ENCODE data around the gene NMNAT3.

DNA sequence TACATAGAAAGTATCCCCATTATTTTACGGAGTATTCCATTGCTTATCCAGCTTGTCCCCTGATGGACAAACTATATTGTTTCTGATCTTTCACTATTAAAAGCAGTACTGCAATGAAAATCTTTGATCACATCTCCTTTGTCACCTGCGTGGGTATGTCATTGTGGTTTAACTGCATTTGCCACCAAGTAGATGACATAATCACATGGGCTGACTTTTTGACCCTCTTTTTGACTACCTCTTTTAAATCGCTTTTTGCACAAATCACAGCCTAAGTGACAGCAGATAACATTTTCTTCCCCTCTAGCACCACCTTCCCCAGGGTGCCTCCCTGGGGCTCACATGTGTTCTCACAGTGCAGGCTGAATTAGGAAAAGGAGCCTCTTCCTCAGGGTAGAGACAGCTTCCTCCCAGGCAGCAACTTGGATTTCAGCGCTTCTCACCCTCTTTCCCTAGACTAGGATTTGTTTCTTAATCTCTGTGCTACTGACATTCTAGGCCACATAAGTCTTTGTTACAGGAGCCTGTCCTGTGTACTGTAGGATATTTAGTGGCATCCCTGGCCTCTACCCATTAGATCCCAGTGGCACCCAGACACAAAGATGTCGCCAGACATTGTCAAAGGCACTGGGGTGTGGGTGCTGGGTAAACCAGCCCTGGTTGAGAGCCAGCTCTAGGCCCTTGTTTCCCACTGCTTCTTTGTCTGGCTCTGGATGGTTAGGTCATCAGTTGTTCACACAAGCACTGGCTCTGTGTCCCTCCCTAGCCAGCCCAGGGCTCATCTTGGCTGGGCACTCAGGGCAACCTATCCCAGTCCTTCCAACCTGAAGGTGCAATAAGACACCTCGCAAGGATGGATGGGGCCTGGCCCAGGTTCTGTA lies 136.9 kb downstream of the NMNAT3 start:
- TF ChIP-seq, protein P1, sequence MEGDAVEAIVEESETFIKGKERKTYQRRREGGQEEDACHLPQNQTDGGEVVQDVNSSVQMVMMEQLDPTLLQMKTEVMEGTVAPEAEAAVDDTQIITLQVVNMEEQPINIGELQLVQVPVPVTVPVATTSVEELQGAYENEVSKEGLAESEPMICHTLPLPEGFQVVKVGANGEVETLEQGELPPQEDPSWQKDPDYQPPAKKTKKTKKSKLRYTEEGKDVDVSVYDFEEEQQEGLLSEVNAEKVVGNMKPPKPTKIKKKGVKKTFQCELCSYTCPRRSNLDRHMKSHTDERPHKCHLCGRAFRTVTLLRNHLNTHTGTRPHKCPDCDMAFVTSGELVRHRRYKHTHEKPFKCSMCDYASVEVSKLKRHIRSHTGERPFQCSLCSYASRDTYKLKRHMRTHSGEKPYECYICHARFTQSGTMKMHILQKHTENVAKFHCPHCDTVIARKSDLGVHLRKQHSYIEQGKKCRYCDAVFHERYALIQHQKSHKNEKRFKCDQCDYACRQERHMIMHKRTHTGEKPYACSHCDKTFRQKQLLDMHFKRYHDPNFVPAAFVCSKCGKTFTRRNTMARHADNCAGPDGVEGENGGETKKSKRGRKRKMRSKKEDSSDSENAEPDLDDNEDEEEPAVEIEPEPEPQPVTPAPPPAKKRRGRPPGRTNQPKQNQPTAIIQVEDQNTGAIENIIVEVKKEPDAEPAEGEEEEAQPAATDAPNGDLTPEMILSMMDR (conservative IDR thresholded peaks at IDR 0.05; ENCODE audit: low read length), result no peak
- TF ChIP-seq EZH2phosphoT487 (IDR thresholded peaks at IDR 0.05; ENCODE audit: borderline replicate concordance), result no peak

All from Loucy (cell line).